ENCODE measurements around the gene SNTB2. TPM values are rescaled to one million over a fixed set of nuclear protein-coding genes. Genes with fewer than 3 reads are reported as not detected.

Gene SNTB2
- total and polyA plus RNA-seq, 8 donors: 4.0 to 74.4 (median 22.1) TPM

DNA sequence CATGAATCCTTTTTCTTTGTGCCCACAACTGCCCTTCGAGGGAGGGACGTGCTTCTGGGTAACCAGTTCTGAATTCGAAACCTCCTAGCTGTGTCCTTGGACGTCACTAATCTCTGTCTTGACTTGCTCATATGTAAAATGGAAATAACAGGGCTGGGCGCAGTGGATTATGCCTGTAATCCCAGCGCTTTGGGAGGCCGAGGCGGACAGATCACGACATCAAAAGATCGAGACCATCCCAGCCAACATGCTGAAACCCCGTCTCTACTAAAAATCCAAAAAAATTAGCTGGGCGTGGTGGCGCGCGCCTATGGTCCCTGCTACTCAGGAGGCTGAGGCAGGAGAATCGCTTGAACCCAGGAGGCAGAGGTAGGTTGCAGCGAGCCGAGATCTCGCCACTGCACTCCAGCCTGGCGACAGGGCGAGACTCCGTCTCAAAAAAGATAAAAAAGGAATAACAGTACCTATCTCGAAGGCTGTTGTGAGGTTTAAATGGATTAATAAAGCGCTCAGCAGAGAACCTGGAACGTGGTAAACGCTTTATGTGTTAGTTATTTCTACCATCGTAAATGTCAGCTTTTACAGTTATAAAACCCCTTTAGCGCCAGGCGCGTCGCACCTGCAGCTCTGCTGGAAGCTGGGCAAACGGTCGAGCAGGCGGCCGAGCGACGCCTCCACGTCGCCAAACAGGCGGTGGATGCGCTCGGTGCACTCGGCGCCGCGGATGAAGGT lies 151.8 kb downstream of the SNTB2 start:
- peaks cover 25 to 60% (median 59%) of the 10 kb centered on the region in 4 donors for H3K36me3 ChIP-seq
- 16 to 22% (median 18%) methylated on average over 43 to 46 of the region's 46 CpGs for WGBS, 5 donors
- DNase-seq: no peak
- intact Hi-C loops (cut with DNase I; ENCODE audit: low total_unique reads): no loop called here
- peak overlapping the region; percentile 69 to 98 (median 82) for H3K4me3 ChIP-seq
- TF ChIP-seq, protein P1, sequence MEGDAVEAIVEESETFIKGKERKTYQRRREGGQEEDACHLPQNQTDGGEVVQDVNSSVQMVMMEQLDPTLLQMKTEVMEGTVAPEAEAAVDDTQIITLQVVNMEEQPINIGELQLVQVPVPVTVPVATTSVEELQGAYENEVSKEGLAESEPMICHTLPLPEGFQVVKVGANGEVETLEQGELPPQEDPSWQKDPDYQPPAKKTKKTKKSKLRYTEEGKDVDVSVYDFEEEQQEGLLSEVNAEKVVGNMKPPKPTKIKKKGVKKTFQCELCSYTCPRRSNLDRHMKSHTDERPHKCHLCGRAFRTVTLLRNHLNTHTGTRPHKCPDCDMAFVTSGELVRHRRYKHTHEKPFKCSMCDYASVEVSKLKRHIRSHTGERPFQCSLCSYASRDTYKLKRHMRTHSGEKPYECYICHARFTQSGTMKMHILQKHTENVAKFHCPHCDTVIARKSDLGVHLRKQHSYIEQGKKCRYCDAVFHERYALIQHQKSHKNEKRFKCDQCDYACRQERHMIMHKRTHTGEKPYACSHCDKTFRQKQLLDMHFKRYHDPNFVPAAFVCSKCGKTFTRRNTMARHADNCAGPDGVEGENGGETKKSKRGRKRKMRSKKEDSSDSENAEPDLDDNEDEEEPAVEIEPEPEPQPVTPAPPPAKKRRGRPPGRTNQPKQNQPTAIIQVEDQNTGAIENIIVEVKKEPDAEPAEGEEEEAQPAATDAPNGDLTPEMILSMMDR (IDR thresholded peaks at IDR 0.05): no peak
- no peak for TF ChIP-seq POLR2AphosphoS5 (IDR thresholded peaks at IDR 0.05)
- TF ChIP-seq EP300 (IDR thresholded peaks at IDR 0.05): no peak
- no peak for TF ChIP-seq POLR2A (IDR thresholded peaks at IDR 0.05)
- H3K4me1 ChIP-seq: peaks cover 21 to 60% (median 39%) of the 10 kb centered on the region in 4 donors
- peak overlapping the region; percentile 80 to 93 (median 90) for H3K27ac ChIP-seq
- no peaks in the 10 kb centered on the region for H3K27me3 ChIP-seq
- no peaks in the 10 kb centered on the region for H3K9me3 ChIP-seq

DNA sequence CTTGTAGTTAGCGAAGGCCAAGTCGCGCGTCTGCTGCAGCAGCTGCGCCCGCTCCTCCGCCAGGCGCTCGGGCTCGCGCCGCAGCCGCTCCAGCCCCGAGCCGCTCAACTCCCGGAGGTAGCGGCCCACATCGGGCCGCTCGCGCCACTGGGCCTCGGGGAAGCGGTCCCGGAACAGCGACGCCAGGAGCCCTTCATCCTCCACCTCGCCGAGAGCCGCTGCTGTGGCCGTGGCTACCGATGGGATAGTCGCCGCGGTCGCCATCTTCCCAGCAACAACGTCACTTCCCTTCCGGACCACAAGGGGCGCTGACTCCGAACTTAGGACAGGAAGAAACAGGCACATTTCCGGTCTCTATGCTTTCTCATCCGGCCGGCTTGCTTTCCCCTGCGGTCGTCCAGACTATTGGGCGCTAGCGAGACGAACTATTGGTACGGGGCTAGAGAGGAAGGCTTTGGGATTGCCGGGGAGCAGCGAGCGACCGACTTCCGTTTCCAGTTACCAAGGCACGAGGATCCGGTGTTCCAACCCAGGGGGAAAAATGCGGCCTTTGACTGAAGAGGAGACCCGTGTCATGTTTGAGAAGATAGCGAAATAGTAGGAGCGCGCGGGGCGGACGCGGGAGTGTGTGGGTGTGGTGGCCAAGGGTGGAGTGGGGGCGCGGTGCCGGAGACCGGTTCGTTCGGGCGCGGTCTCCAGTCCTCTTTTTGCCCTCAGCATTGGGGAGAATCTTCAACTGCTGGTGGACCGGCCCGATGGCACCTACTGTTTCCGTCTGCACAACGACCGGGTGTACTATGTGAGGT lies 152.5 kb downstream of the SNTB2 start, which contains the start of the genes COG8 and NIP7:
TSS of gene COG8 (minus strand) at position 276 of the 806 bp plus-strand sequence. CDS start at position 264, 12 bp downstream.
TSS of gene NIP7 (plus strand) at position 484 of the 806 bp plus-strand sequence. CDS start at position 542, 58 bp downstream.
- peak within 1 kb of the TSS; percentile 69 to 98 (median 82) for H3K4me3 ChIP-seq
- H3K4me1 ChIP-seq: peaks cover 21 to 52% (median 37%) of the 10 kb centered on the region in 4 donors
- intact Hi-C loops (cut with DNase I; ENCODE audit: low total_unique reads): no loop called here
- peaks cover 17 to 59% (median 58%) of the 10 kb centered on the region in 4 donors for H3K36me3 ChIP-seq
- peak; percentile 80 to 94 (median 81) for TF ChIP-seq POLR2AphosphoS5 (IDR thresholded peaks at IDR 0.05)
- no peak for TF ChIP-seq POLR2A (IDR thresholded peaks at IDR 0.05)
- TF ChIP-seq, protein P1 (IDR thresholded peaks at IDR 0.05): peak in 5 of 7 experiments; percentile 85 to 94 (median 86)
- no peaks in the 10 kb centered on the region for H3K27me3 ChIP-seq
- H3K9me3 ChIP-seq: no peaks in the 10 kb centered on the region
- H3K27ac ChIP-seq: peak within 1 kb of the TSS; percentile 80 to 93 (median 90)
- peak; percentile 96 to 99 for DNase-seq
- WGBS, 5 donors: 0 to 1% (median 0%) methylated on average over 75 to 77 of the region's 77 CpGs

DNA sequence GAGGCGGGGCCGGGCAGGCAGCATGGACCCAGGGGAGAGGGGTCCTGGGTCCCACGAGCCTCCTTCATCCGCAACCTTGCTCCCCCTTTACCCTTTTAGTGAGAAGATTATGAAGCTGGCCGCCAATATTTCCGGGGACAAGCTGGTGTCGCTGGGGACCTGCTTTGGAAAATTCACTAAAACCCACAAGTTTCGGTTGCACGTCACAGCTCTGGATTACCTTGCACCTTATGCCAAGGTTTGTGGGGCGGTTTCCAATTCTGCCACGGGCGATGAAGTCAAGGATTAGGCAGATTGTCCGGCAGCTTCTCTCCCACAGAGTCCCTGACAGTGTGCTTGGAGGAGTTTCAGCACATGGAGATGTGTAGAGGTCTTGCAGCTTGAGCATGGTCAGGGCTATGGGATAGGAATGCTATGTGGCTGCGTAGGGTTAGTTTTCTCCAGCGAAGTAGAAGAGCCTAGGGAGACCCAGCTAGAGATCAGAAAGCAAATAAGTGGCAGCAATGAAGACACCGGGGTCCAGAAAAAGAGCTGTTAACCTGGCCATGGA lies 153.2 kb downstream of the SNTB2 start:
- intact Hi-C loops (cut with DNase I; ENCODE audit: low total_unique reads): no loop called here
- WGBS, 5 donors: 5 to 8% (median 6%) methylated on average over 14 to 16 of the region's 16 CpGs

DNA sequence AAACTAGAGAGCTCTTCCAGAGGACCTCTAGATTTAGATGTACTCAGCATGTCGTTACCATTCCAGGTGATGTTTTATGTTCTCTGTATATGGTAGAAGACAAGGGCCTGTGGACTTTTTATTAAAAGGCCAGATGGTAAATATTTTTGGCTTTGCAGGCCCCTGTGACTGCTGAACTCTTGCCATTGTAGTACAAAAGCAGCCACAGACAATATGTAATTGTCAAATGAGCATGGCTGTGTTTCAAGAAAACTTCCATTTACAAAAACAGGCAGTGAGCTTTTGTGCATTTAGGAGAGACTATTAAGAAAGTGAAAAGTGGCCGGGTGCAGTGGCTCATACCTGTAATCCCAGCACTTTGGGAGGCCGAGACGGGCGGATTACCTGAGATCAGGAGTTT lies 157.2 kb downstream of the SNTB2 start:
- DNase-seq: no peak
- Histone ChIP-seq H3K9me3 (no peaks in the 10 kb centered on the region), H3K4me3 (no peak overlapping the region), H3K36me3 (peaks cover 9 to 56% (median 47%) of the 10 kb centered on the region in 4 donors), H3K27me3 (no peaks in the 10 kb centered on the region), H3K4me1 (peaks cover 10 to 35% (median 20%) of the 10 kb centered on the region in 4 donors), H3K27ac (no peak overlapping the region)
- intact Hi-C loops (cut with DNase I; ENCODE audit: low total_unique reads): no loop called here
- TF ChIP-seq POLR2A (IDR thresholded peaks at IDR 0.05) (no peak), POLR2AphosphoS5 (IDR thresholded peaks at IDR 0.05) (no peak), EP300 (IDR thresholded peaks at IDR 0.05) (no peak)
- WGBS, 5 donors: 86 to 96% (median 92%) methylated on average over 5 of the region's 5 CpGs

More for the DNA sequence above, 153.2 kb downstream of the SNTB2 start:
- Histone ChIP-seq H3K4me1 (peaks cover 21 to 50% (median 37%) of the 10 kb centered on the region in 4 donors), H3K9me3 (no peaks in the 10 kb centered on the region), H3K27me3 (no peaks in the 10 kb centered on the region), H3K27ac (peak overlapping the region; percentile 80 to 93 (median 90)), H3K36me3 (peaks cover 10 to 59% (median 54%) of the 10 kb centered on the region in 4 donors), H3K4me3 (peak overlapping the region; percentile 69 to 98 (median 82))
- peak in 1 of 2 donors; percentile 21 for DNase-seq
- no peak for TF ChIP-seq POLR2AphosphoS5 (IDR thresholded peaks at IDR 0.05)

DNA sequence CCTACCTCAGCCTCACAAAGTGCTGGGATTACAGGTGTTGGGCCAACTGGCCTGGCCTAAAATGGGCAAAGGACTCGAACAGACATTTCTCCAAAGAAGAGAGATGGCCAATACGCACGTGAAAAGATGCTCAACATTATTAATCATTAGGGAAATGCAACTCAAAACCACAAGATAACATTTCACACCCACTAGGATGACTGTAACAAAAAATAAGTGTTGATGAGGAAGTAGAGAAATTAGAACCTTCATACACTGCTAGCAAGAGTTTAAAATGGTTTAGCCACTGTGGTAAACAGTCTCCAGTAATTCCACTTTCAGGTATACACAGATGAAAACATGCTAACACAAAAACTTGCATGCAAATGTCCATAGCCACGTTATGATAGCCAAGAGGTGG lies 159.0 kb downstream of the SNTB2 start:
- Histone ChIP-seq H3K36me3 (peaks cover 9 to 66% (median 57%) of the 10 kb centered on the region in 4 donors), H3K9me3 (no peaks in the 10 kb centered on the region), H3K4me3 (no peak overlapping the region), H3K27ac (no peak overlapping the region), H3K27me3 (no peaks in the 10 kb centered on the region), H3K4me1 (peaks cover 2 to 39% (median 20%) of the 10 kb centered on the region in 4 donors)
- TF ChIP-seq POLR2AphosphoS5 (IDR thresholded peaks at IDR 0.05): no peak
- TF ChIP-seq, protein P1 (IDR thresholded peaks at IDR 0.05): no peak
- no peak for TF ChIP-seq EP300 (IDR thresholded peaks at IDR 0.05)
- TF ChIP-seq POLR2A (IDR thresholded peaks at IDR 0.05): no peak
- intact Hi-C loops (cut with DNase I; ENCODE audit: low total_unique reads): no loop called here
- DNase-seq: no peak
- WGBS, 5 donors: 69 to 80% (median 71%) methylated on average over 4 of the region's 4 CpGs
